K562 (cell line): ENCODE measurements around the gene TBC1D9. TPM values are rescaled to one million over a fixed set of nuclear protein-coding genes. Genes with fewer than 3 reads are reported as not detected.

Experiments
- ATAC-seq: fragments of 200-7000 bp; cut with Tn5 transposase; 3 replicates; pipeline ENCODE4 v1.9.1; 2020; ENCODE audit warnings: moderate library complexity
- BruUV-seq: library from RNA; stranded (reverse); fragments of 400-500 nt; replicated peaks from 2 replicates; lab custom pipeline; 2021; lab: Mats Ljungman, UMichigan
- CTCF ChIA-PET: fragments of 300-600 bp; formaldehyde crosslinking; extraction: SDS; loops from one replicate; lab custom pipeline; 2021; ENCODE audit warnings: low intra/inter-chr PET ratio; lab: Yijun Ruan, JAX
- POLR2A ChIA-PET: fragments of 300-600, 350-650 bp; sonication (Branson Sonifier 250); formaldehyde crosslinking; extraction: SDS; loops from one replicate; lab custom pipeline; 2021; ENCODE audit warnings: antibody characterized with exemption, inconsistent platforms; lab: Yijun Ruan, JAX
- DNase-seq, 4 experiments: peaks; one replicate each; pipeline versions ENCODE4 v3.0.0 to v3.0.0-alpha.2; 2011 to 2018; ENCODE audit warnings: low spot score in 3 of 4, mixed read lengths in 3 of 4; ENCODE audit errors: extremely low read depth in 1 of 4
- FAIRE-seq: peaks from 2 replicates; lab custom pipeline; 2011; peaks lifted over from hg19 to GRCh38; lab: Jason Lieb, UNC
- H2AFZ ChIP-seq: 2 replicates; pipeline ENCODE4 v1.6.0; 2011; ENCODE audit warnings: low read depth, low read length, control low read depth, inconsistent platforms
- H3K27ac ChIP-seq: fragments of 200-600 bp; 3 replicates; pipeline ENCODE4 v1.8.0; 2011; ENCODE audit warnings: low read depth, mild to moderate bottlenecking, control low read depth, inconsistent platforms, low read length, moderate library complexity, mixed read lengths; ENCODE audit errors: extremely low read depth
- H3K27me3 ChIP-seq, 2 experiments: fragments of 300-600 bp in 1 of 2; 2 replicates in 1 of 2; 3 replicates in 1 of 2; pipeline versions ENCODE4 v1.6.0 to v1.8.0; 2011; ENCODE audit warnings: inconsistent platforms in 2 of 2, low read length in 2 of 2, mild to moderate bottlenecking in 1 of 2, mixed read lengths in 1 of 2, moderate library complexity in 1 of 2; ENCODE audit not compliant: control insufficient read depth in 2 of 2, insufficient read depth in 2 of 2
- H3K36me3 ChIP-seq: fragments of 300-600 bp; 3 replicates; pipeline ENCODE4 v1.8.0; 2011; ENCODE audit warnings: mild to moderate bottlenecking, low read length, inconsistent platforms; ENCODE audit not compliant: control insufficient read depth, insufficient read depth
- H3K4me1 ChIP-seq, 2 experiments: fragments of 200-600 bp in 1 of 2; replicated peaks in 1 of 2; 2 replicates in 1 of 2; 3 replicates in 1 of 2; pipeline versions ENCODE4 v1.5.1 to v1.8.0; 2011; ENCODE audit warnings: inconsistent platforms in 2 of 2, low read length in 2 of 2, mild to moderate bottlenecking in 1 of 2, mixed read lengths in 1 of 2, moderate library complexity in 1 of 2; ENCODE audit not compliant: control insufficient read depth in 2 of 2, insufficient read depth in 2 of 2
- H3K4me2 ChIP-seq: 2 replicates; pipeline ENCODE4 v1.6.1; 2011; ENCODE audit warnings: low read length, control low read depth, inconsistent platforms, mixed read lengths; ENCODE audit not compliant: insufficient read depth
- H3K4me3 ChIP-seq: fragments of 200-600 bp; sonication (generic), shearing (Covaris generic); 2 replicates; pipeline ENCODE4 v1.5.1; 2016; ENCODE audit warnings: control low read depth, inconsistent platforms
- H3K79me2 ChIP-seq: fragments of 200-600 bp; 3 replicates; pipeline ENCODE4 v1.8.0; 2011; ENCODE audit warnings: low read length, inconsistent platforms; ENCODE audit not compliant: control insufficient read depth, insufficient read depth
- H3K9ac ChIP-seq, 2 experiments: 2 replicates each; pipeline versions ENCODE4 v1.6.0 to v1.6.1; 2011; ENCODE audit warnings: low read depth in 2 of 2, low read length in 2 of 2, control low read depth in 1 of 2, inconsistent platforms in 1 of 2, mild to moderate bottlenecking in 1 of 2, mixed read lengths in 1 of 2; ENCODE audit not compliant: insufficient read depth in 1 of 2
- H3K9me1 ChIP-seq: one replicate; pipeline ENCODE4 v1.6.0; 2011; ENCODE audit warnings: inconsistent platforms, mild to moderate bottlenecking, low read length, moderate library complexity; ENCODE audit not compliant: control insufficient read depth, insufficient read depth
- H3K9me3 ChIP-seq: replicated peaks from 2 replicates; pipeline ENCODE4 v1.5.1; 2011; ENCODE audit warnings: low read depth, low read length, inconsistent platforms; ENCODE audit not compliant: control insufficient read depth, insufficient read depth
- H4K20me1 ChIP-seq: replicated peaks from 2 replicates; pipeline ENCODE4 v1.6.1; 2011; ENCODE audit warnings: low read length, inconsistent platforms, mixed read lengths; ENCODE audit not compliant: control insufficient read depth, insufficient read depth
- ARNT ChIP-seq, 2 experiments: fragments of 450-650 bp; IDR thresholded peaks; 2 replicates each; pipeline ENCODE4 v1.6.1; 2016; ENCODE audit warnings: mild to moderate bottlenecking in 1 of 2
- CHD7 ChIP-seq: fragments of 200-600 bp; sonication (generic); IDR thresholded peaks from one replicate; pipeline ENCODE4 v1.6.1; 2012; ENCODE audit warnings: mild to moderate bottlenecking, low read depth, low read length, inconsistent platforms
- CTCFL ChIP-seq: IDR thresholded peaks from 2 replicates; pipeline ENCODE4 v1.6.1; 2011; ENCODE audit warnings: borderline replicate concordance, low read depth, mild to moderate bottlenecking, moderate library complexity, low read length; ENCODE audit not compliant: insufficient read depth, poor library complexity, severe bottlenecking
- KAT8 ChIP-seq: fragments of 450-650 bp; IDR thresholded peaks from 2 replicates; pipeline ENCODE4 v1.6.1; 2016; ENCODE audit warnings: low read depth, mild to moderate bottlenecking
- MNT ChIP-seq, 2 experiments: fragments of 450-650 bp; conservative IDR thresholded peaks; 2 replicates each; pipeline ENCODE4 v1.6.1; 2017; ENCODE audit warnings: mild to moderate bottlenecking in 2 of 2, moderate library complexity in 2 of 2
- OTX1 ChIP-seq: fragments of 450-650 bp; formaldehyde crosslinking; IDR thresholded peaks from 2 replicates; pipeline ENCODE4 v1.4.0; 2022; ENCODE audit warnings: mild to moderate bottlenecking
- SMARCB1 ChIP-seq: IDR thresholded peaks from 2 replicates; pipeline ENCODE4 v1.6.1; 2011; ENCODE audit warnings: improper control_type of control experiment, low read depth; ENCODE audit not compliant: insufficient read length
- WGBS: fragments of 100-300 bp; shearing (Covaris generic); methylation state at CpG from one replicate; pipeline ENCODE4 v1.1.6; 2016; ENCODE audit warnings: low coverage, mixed read lengths; ENCODE audit not compliant: insufficient coverage; ENCODE audit errors: missing lambda C conversion rate; 5-methylcytosine and 5-hydroxymethylcytosine counted together
- in situ Hi-C: fragments of 300-500 bp; cut with MboI; formaldehyde crosslinking; loops from 4 replicates; pipeline ENCODE4 v1.15.0; 2018; ENCODE audit warnings: inconsistent platforms, mixed read lengths
- intact Hi-C: fragments of 100-400 bp; cut with micrococcal nuclease; formaldehyde crosslinking; loops from 2 replicates; pipeline ENCODE4 v1.14.2; 2022
- polyA plus RNA-seq, 8 experiments: library from polyadenylated mRNA; depleted of rRNA in 4 of 8; stranded (reverse) in 5 of 8; unstranded in 3 of 8; fragments of >200 nt; fragmentation: Nextera tagmentation in 2 of 8; fragmentation: Illumina TruSeq in 1 of 8; extraction: Ambion mirVana in 2 of 8; extraction: Trizol in 1 of 8; gene quantifications; 2 replicates each; pipeline versions ENCODE4 v1.2.1 to v1.2.3, GENCODE V29; 2011 to 2014; ENCODE audit warnings: inconsistent platforms in 1 of 8, missing spikeins in 1 of 8
- total RNA-seq, 7 experiments: library from RNA; depleted of rRNA in 6 of 7; stranded (reverse); fragments of >200 nt in 6 of 7; fragmentation: Illumina TruSeq in 2 of 7; extraction: Trizol in 2 of 7; gene quantifications; 2 replicates each; pipeline versions ENCODE4 v1.2.1 to v1.2.3, GENCODE V29; 2011 to 2021; ENCODE audit warnings: low replicate concordance in 1 of 7

TBC1D9 gene
- total and polyA plus RNA-seq, 9 of the 15 experiments (the other 6 are each of a cell fraction or from before 2014, with no cell fraction given): 0.13 TPM; not detected in 8

- Histone ChIP-seq H3K9me3 (no peaks in the 10 kb centered on the region), H2AFZ (no peak overlapping the region), H3K4me2 (no peak overlapping the region), H4K20me1 (no peaks in the 10 kb centered on the region), H3K27ac (no peak overlapping the region), H3K9ac (no peak overlapping the region), H3K79me2 (no peaks in the 10 kb centered on the region), H3K36me3 (no peaks in the 10 kb centered on the region), H3K27me3 (peaks cover 10 to 11% of the 10 kb centered on the region in 2 experiments; a peak in 4 of 5 replicates), H3K4me1 (no peaks in the 10 kb centered on the region), H3K4me3 (no peak overlapping the region), H3K9me1 (no peaks in the 10 kb centered on the region)
- ATAC-seq (no peak), FAIRE-seq (no peak), DNase-seq (no peak)
- no TSS peak for BruUV-seq
- in situ Hi-C loops (no loop called here), intact Hi-C loops (no loop called here)
- CTCF ChIA-PET: no interaction called here
- 8% methylated on average over 1 of the region's 1 CpG for WGBS
- POLR2A ChIA-PET: no interaction called here
- TF ChIP-seq OTX1 (CRISPR knock-in tag) (no peak), KAT8 (no peak), CTCFL (no peak), SMARCB1 (no peak), CHD7 (no peak), ARNT (IDR thresholded peaks at IDR 0.05) (no peak), MNT (conservative IDR thresholded peaks at IDR 0.05) (no peak)
Measured at GRCh38 chr4:140615451-140615850, 140.7 kb downstream of the TBC1D9 start.
